Adrenal gland (tissue), 5 donors: Measurements from ENCODE around the gene TCP11.

Experiments
- POLR2A ChIP-seq, 2 donors: fragments of 450-650 bp; IDR thresholded peaks; one replicate each; pipeline ENCODE4 v1.6.1; 2017; ENCODE audit warnings: antibody characterized with exemption in 2 of 2, mild to moderate bottlenecking in 2 of 2, moderate library complexity in 1 of 2
- TF ChIP-seq, protein P1 (sequence below), 6 experiments: fragments of 450-650 bp in 4 of 6; fragments of 200-600 bp in 2 of 6; sonication (generic) in 1 of 6; IDR thresholded peaks; 1 replicate in 5 of 6; 2 replicates in 1 of 6; pipeline versions ENCODE4 v1.5.1 to v1.8.0; 2016 to 2021; ENCODE audit warnings: antibody characterized with exemption in 6 of 6, mild to moderate bottlenecking in 2 of 6, moderate library complexity in 1 of 6
- donor health status: DM: no; HTN: no; CAD: no.

DNA sequence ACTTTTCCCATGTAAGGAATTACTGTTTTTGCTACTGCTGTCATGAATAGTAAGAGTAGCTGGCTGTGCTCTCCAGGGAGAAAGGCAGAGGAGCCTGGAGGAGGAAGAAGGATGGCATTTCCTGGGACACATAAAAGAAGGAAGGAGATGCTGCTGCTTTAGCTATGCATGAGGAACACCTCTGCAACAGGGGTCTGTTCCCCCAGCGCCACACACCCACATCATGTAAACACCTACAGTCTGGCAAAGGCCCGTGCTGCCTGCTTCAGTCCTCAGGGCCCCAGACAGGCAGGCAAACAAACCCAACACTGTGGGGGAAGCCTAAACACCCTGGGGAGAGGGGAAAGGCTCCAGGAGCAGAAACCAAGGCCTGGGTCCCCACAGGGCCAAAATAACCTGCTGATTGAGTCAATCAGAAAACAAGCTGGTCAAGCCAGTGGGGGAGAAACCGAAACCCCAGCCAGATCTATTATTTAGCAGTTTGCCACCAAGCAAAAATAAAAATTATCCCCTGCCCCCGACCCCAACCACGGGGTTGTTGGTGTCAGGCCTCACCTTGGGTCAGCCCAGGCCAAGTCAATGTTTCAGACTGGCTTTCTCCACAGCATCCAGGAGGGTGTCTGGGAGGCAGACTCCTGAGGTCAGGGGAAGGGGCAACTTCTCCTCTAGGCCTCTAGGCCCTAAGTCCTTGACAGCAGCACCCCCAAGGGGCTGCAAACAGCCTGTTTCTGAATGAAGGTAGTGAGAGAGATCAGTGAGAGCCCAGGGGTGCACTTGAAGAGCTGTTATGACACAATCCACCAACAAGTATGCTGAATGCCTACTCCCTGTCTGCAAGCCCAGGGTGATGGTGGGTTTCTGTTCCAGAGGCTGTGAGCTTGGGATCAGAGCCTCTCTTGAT lies 38.0 kb upstream of the TCP11 start:
- TF ChIP-seq, protein P1, sequence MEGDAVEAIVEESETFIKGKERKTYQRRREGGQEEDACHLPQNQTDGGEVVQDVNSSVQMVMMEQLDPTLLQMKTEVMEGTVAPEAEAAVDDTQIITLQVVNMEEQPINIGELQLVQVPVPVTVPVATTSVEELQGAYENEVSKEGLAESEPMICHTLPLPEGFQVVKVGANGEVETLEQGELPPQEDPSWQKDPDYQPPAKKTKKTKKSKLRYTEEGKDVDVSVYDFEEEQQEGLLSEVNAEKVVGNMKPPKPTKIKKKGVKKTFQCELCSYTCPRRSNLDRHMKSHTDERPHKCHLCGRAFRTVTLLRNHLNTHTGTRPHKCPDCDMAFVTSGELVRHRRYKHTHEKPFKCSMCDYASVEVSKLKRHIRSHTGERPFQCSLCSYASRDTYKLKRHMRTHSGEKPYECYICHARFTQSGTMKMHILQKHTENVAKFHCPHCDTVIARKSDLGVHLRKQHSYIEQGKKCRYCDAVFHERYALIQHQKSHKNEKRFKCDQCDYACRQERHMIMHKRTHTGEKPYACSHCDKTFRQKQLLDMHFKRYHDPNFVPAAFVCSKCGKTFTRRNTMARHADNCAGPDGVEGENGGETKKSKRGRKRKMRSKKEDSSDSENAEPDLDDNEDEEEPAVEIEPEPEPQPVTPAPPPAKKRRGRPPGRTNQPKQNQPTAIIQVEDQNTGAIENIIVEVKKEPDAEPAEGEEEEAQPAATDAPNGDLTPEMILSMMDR (IDR thresholded peaks at IDR 0.05), result no peak
- no peak for TF ChIP-seq POLR2A (IDR thresholded peaks at IDR 0.05)
